Measurements from ENCODE around the gene DTNB. TPM values are rescaled to one million over a fixed set of nuclear protein-coding genes. Genes with fewer than 3 reads are reported as not detected.

The DTNB gene
- total RNA-seq, 4 donors from 2014 or later = 2.2 to 7.8 (median 3.9) TPM

DNA sequence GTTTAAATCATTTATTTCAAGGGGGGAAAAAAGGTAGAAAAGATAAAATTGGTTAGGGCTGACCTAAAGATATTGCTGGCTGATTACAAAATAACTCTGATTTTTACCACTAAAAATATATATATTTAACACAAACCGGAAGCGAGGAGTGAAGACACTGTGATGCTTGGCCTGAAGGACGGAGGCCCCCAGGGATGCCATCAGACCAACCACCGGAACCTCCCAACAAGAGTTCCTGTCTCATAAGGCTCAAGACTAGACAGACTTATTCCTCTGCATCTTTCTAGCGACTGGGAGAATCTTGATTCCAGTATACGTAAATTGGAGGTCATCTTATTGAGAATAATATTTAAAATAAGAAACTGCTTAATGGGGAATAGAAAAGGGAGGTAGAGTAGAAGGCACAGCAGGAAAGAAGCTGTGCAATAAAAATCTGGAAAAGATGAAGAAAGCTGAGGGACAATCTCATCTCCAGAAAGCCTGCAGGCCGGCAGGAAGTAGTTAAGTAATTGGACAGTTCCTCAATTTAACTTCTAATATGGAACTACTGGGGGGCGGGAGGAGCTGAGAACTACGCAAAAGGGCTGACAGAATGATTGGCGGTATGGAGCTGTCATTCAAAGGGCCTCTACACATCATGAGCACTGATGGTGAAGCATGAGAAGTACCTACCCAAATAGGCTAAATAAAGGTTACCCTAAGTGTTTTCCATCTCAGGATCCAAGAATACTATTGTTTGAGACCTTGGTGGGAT, 91.1 kb downstream of the DTNB start:
- in situ Hi-C loops (cut with MboI; ENCODE audit: low pct_ligation_motif_present in 1 of 4, low pct_unique_long_range_greater_than_20kb in 1 of 4, low sequenced_read_pairs in 3 of 4) = no loop called here
- 84 to 93% methylated on average over 9 to 10 of the region's 10 CpGs for WGBS, 2 donors (ENCODE audit: low coverage in 1 of 2)
- DNase-seq = no peak

DNA sequence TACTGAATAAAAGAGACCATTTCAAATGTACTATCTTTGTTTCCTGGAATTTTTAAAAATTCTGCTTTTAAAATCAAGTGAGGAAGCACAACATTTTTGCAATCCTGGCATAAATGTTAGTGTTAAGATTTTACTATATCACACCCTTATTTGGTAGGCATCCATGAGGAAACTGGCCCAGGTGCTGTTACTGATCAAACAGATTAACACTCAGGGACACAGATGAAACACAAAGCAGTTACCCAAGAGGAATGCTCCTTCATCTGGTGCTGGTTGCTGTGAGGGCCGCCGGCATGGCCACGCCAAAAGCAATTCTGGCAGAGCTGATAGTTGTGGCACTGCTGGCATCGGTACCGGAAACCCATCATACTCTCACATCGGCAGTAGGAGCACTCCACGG, 96.8 kb downstream of the DTNB start:
- Histone ChIP-seq H3K27ac (no peak overlapping the region), H3K4me3 (no peak overlapping the region), H3K4me1 (no peaks in the 10 kb centered on the region), H3K9me3 (no peaks in the 10 kb centered on the region), H3K27me3 (no peaks in the 10 kb centered on the region), H3K36me3 (no peaks in the 10 kb centered on the region)
- 27 to 65% methylated on average over 2 to 7 of the region's 7 CpGs for WGBS, 2 donors (ENCODE audit: low coverage in 1 of 2)
- in situ Hi-C loops (cut with MboI; ENCODE audit: low pct_ligation_motif_present in 1 of 4, low pct_unique_long_range_greater_than_20kb in 1 of 4, low sequenced_read_pairs in 3 of 4) (no loop called here), intact Hi-C loops (cut with DNase I; ENCODE audit: low total_unique reads) (no loop called here)
- no peak for TF ChIP-seq POLR2AphosphoS5 (IDR thresholded peaks at IDR 0.05)
- TF ChIP-seq, protein P1, sequence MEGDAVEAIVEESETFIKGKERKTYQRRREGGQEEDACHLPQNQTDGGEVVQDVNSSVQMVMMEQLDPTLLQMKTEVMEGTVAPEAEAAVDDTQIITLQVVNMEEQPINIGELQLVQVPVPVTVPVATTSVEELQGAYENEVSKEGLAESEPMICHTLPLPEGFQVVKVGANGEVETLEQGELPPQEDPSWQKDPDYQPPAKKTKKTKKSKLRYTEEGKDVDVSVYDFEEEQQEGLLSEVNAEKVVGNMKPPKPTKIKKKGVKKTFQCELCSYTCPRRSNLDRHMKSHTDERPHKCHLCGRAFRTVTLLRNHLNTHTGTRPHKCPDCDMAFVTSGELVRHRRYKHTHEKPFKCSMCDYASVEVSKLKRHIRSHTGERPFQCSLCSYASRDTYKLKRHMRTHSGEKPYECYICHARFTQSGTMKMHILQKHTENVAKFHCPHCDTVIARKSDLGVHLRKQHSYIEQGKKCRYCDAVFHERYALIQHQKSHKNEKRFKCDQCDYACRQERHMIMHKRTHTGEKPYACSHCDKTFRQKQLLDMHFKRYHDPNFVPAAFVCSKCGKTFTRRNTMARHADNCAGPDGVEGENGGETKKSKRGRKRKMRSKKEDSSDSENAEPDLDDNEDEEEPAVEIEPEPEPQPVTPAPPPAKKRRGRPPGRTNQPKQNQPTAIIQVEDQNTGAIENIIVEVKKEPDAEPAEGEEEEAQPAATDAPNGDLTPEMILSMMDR (IDR thresholded peaks at IDR 0.05) = no peak
- TF ChIP-seq EP300 (IDR thresholded peaks at IDR 0.05; ENCODE audit: low read depth) = no peak
- TF ChIP-seq POLR2A (IDR thresholded peaks at IDR 0.05) = no peak
- no peak for DNase-seq

More for the DNA sequence above, 91.1 kb downstream of the DTNB start:
- Histone ChIP-seq H3K9me3 (no peaks in the 10 kb centered on the region), H3K36me3 (no peaks in the 10 kb centered on the region), H3K4me3 (no peak overlapping the region), H3K27me3 (no peaks in the 10 kb centered on the region), H3K4me1 (no peaks in the 10 kb centered on the region), H3K27ac (no peak overlapping the region)
- intact Hi-C loops (cut with DNase I; ENCODE audit: low total_unique reads) = no loop called here
- TF ChIP-seq POLR2A (IDR thresholded peaks at IDR 0.05) = no peak
- no peak for TF ChIP-seq POLR2AphosphoS5 (IDR thresholded peaks at IDR 0.05)
- no peak for TF ChIP-seq EP300 (IDR thresholded peaks at IDR 0.05; ENCODE audit: low read depth)
- TF ChIP-seq, protein P1 (IDR thresholded peaks at IDR 0.05) = no peak

DNA sequence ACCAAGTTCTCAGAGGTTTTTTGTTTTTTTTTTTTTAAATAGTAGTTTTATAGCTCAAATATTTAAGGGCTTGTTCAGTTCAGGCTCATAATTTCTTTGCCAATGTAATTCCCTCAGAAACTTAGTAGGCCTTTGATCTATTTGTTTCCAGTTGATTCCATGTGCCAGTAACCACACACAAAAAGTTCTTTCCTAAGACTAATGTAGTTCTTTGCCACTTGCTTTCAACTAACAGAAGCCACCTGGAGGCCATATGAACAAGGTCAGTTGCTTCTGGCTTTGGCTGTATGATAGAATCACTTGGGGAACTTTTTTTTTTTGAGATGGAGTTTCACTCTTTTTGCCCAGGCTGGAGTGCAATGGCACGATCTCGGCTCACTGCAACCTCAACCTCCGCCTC, 100.7 kb downstream of the DTNB start:
- H3K4me3 ChIP-seq = no peak overlapping the region
- 94 to 100% methylated on average over 3 of the region's 3 CpGs for WGBS, 2 donors (ENCODE audit: low coverage in 1 of 2)
- in situ Hi-C loops (cut with MboI; ENCODE audit: low pct_ligation_motif_present in 1 of 4, low pct_unique_long_range_greater_than_20kb in 1 of 4, low sequenced_read_pairs in 3 of 4) (no loop called here), intact Hi-C loops (cut with DNase I; ENCODE audit: low total_unique reads) (no loop called here)
- TF ChIP-seq EP300 (IDR thresholded peaks at IDR 0.05; ENCODE audit: low read depth) = no peak
- no peak for TF ChIP-seq POLR2A (IDR thresholded peaks at IDR 0.05)
- TF ChIP-seq POLR2AphosphoS5 (IDR thresholded peaks at IDR 0.05) = no peak
- TF ChIP-seq, protein P1 (IDR thresholded peaks at IDR 0.05) = no peak
- no peak for DNase-seq
- H3K4me1 ChIP-seq = no peaks in the 10 kb centered on the region
- H3K9me3 ChIP-seq = no peaks in the 10 kb centered on the region
- no peaks in the 10 kb centered on the region for H3K27me3 ChIP-seq
- H3K36me3 ChIP-seq = no peaks in the 10 kb centered on the region
- no peak overlapping the region for H3K27ac ChIP-seq

DNA sequence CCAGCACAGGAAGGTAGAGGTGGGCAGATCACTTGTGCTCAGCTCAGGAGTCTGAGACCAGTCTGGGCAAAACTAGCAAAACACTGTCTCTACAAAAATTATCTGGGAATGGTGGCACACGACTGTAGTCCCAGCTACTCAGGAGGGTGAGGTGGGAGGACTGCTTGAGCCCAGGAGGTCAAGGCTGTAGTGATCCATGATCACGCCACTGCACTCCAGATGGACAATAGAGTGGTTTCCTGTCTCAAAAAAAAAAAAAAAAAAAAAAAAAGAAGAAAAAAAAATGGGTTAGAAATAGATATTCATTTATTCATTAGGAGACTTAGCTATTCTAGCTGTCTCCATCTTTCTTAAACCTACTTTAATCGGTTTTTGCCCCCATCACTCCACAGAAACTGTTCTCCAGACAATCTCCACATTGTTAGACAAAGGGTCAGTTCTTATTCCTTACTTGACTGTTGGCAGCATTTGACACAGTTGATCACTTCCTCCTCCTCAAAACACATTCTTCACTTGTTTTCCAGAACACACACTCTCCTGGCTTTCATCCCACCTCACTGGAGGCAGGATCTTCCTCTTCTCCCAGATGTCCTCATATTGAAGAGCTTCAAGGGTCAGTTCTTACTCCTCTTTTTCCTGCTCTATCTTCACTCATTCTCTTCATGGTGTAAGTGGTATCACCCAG, 103.1 kb downstream of the DTNB start:
- no peak overlapping the region for H3K27ac ChIP-seq
- in situ Hi-C loops (cut with MboI; ENCODE audit: low pct_ligation_motif_present in 1 of 4, low pct_unique_long_range_greater_than_20kb in 1 of 4, low sequenced_read_pairs in 3 of 4) (no loop called here), intact Hi-C loops (cut with DNase I; ENCODE audit: low total_unique reads) (no loop called here)
- no peaks in the 10 kb centered on the region for H3K9me3 ChIP-seq
- WGBS, 2 donors (ENCODE audit: low coverage in 1 of 2) = 43 to 79% methylated on average over 1 to 3 of the region's 3 CpGs
- H3K4me1 ChIP-seq = peaks cover 0 to 8% (median 0%) of the 10 kb centered on the region in 4 donors
- H3K27me3 ChIP-seq = no peaks in the 10 kb centered on the region
- no peaks in the 10 kb centered on the region for H3K36me3 ChIP-seq
- TF ChIP-seq POLR2AphosphoS5 (IDR thresholded peaks at IDR 0.05) = no peak
- TF ChIP-seq, protein P1 (IDR thresholded peaks at IDR 0.05) = no peak
- TF ChIP-seq EP300 (IDR thresholded peaks at IDR 0.05; ENCODE audit: low read depth) = no peak
- no peak for TF ChIP-seq POLR2A (IDR thresholded peaks at IDR 0.05)
- H3K4me3 ChIP-seq = no peak overlapping the region
- DNase-seq = no peak
